ENCODE measurements around the gene ARHGDIB. TPM values are rescaled to one million over a fixed set of nuclear protein-coding genes. Genes with fewer than 3 reads are reported as not detected.

The ARHGDIB gene
- total and polyA plus RNA-seq, 2 experiments from 2014 or later, result 0.89 TPM; not detected in 1

DNA sequence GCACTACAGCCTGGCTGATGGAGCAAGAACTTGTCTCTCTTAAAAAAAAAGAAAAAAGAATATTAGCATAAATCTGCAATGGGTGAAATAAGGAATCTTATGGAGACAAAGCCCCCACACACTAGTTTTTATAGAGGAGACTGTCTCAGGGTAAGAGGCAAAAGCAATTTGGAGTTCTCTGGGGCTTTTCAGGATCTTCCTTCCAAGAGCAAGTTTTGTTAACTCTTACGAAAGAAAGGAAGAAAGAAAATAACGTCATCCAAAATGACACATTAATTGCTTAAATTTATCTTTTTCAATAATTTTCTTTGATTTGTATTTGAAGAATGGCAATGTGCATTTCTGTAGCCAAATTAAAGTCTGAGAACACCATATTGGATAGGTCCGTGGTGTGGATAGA lies 15.3 kb upstream of the ARHGDIB start (continued):
- TF ChIP-seq, protein P1, sequence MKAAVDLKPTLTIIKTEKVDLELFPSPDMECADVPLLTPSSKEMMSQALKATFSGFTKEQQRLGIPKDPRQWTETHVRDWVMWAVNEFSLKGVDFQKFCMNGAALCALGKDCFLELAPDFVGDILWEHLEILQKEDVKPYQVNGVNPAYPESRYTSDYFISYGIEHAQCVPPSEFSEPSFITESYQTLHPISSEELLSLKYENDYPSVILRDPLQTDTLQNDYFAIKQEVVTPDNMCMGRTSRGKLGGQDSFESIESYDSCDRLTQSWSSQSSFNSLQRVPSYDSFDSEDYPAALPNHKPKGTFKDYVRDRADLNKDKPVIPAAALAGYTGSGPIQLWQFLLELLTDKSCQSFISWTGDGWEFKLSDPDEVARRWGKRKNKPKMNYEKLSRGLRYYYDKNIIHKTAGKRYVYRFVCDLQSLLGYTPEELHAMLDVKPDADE (IDR thresholded peaks at IDR 0.05), result no peak
- TF ChIP-seq POLR2AphosphoS5 (IDR thresholded peaks at IDR 0.05; ENCODE audit: low read depth) (no peak), STAT1 (IDR thresholded peaks at IDR 0.05; ENCODE audit: unreplicated experiment) (no peak), EZH2phosphoT487 (IDR thresholded peaks at IDR 0.05; ENCODE audit: unreplicated experiment) (no peak)
- TF ChIP-seq, protein P2, sequence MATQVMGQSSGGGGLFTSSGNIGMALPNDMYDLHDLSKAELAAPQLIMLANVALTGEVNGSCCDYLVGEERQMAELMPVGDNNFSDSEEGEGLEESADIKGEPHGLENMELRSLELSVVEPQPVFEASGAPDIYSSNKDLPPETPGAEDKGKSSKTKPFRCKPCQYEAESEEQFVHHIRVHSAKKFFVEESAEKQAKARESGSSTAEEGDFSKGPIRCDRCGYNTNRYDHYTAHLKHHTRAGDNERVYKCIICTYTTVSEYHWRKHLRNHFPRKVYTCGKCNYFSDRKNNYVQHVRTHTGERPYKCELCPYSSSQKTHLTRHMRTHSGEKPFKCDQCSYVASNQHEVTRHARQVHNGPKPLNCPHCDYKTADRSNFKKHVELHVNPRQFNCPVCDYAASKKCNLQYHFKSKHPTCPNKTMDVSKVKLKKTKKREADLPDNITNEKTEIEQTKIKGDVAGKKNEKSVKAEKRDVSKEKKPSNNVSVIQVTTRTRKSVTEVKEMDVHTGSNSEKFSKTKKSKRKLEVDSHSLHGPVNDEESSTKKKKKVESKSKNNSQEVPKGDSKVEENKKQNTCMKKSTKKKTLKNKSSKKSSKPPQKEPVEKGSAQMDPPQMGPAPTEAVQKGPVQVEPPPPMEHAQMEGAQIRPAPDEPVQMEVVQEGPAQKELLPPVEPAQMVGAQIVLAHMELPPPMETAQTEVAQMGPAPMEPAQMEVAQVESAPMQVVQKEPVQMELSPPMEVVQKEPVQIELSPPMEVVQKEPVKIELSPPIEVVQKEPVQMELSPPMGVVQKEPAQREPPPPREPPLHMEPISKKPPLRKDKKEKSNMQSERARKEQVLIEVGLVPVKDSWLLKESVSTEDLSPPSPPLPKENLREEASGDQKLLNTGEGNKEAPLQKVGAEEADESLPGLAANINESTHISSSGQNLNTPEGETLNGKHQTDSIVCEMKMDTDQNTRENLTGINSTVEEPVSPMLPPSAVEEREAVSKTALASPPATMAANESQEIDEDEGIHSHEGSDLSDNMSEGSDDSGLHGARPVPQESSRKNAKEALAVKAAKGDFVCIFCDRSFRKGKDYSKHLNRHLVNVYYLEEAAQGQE (IDR thresholded peaks at IDR 0.05; ENCODE audit: unreplicated experiment), result no peak

DNA sequence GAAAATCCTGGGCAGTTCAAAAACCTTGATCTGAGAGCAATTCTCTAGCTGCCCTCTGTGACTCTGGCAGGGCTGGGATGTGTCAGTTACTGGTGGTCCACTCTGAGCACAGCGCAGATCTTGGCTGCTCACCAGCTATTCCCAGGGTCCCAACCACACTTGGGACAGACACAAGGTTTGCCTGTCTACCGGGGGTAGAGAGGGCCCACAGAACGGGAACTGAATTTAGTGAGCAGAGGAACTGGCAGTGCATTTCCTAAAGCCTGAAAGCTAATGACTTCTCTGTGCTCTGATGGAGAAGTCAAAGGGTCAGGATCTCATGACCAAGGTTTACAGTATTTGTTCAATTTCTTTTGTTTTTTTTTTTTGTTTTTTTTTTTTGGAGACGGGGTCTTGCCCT lies 14.1 kb upstream of the ARHGDIB start:
- ATAC-seq, result no peak
- Mint-ChIP-seq H3K9me3 (no peaks in the 10 kb centered on the region), H3K27ac (no peak overlapping the region), H3K36me3 (ENCODE audit: low read depth) (no peaks in the 10 kb centered on the region), H3K4me1 (no peaks in the 10 kb centered on the region; the same call in 2 of the 3 replicates), H3K4me3 (no peak overlapping the region), H3K27me3 (ENCODE audit: insufficient read depth, low read depth, poor library complexity) (no peaks in the 10 kb centered on the region)
- no peak for DNase-seq (ENCODE audit: low spot score)
- Histone ChIP-seq H2AFZ (no peak overlapping the region), H3K4me2 (no peak overlapping the region), H3K9me2 (ENCODE audit: insufficient read depth) (peaks cover 3% of the 10 kb centered on the region; the same call in 1 of the 2 replicates), H3K79me2 (replicated peaks; ENCODE audit: insufficient read depth) (no peaks in the 10 kb centered on the region), H3K27ac (ENCODE audit: low read depth) (no peak overlapping the region), H3K4me1 (ENCODE audit: insufficient read depth) (no peaks in the 10 kb centered on the region), H3K36me3 (ENCODE audit: insufficient read depth) (no peaks in the 10 kb centered on the region), H4K20me1 (replicated peaks; ENCODE audit: insufficient read depth) (no peaks in the 10 kb centered on the region), H3F3A (replicated peaks; ENCODE audit: low read depth) (no peaks in the 10 kb centered on the region), H3K4me3 (no peak overlapping the region), H3K27me3 (ENCODE audit: insufficient read depth) (no peaks in the 10 kb centered on the region)
- no peak for TF ChIP-seq POLR2AphosphoS5 (IDR thresholded peaks at IDR 0.05; ENCODE audit: low read depth)
- TF ChIP-seq, protein P3, sequence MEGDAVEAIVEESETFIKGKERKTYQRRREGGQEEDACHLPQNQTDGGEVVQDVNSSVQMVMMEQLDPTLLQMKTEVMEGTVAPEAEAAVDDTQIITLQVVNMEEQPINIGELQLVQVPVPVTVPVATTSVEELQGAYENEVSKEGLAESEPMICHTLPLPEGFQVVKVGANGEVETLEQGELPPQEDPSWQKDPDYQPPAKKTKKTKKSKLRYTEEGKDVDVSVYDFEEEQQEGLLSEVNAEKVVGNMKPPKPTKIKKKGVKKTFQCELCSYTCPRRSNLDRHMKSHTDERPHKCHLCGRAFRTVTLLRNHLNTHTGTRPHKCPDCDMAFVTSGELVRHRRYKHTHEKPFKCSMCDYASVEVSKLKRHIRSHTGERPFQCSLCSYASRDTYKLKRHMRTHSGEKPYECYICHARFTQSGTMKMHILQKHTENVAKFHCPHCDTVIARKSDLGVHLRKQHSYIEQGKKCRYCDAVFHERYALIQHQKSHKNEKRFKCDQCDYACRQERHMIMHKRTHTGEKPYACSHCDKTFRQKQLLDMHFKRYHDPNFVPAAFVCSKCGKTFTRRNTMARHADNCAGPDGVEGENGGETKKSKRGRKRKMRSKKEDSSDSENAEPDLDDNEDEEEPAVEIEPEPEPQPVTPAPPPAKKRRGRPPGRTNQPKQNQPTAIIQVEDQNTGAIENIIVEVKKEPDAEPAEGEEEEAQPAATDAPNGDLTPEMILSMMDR (conservative IDR thresholded peaks at IDR 0.05; ENCODE audit: low read depth in 2 of 2), result no peak
- no peak for TF ChIP-seq ZNF331 (CRISPR knock-in tag; IDR thresholded peaks at IDR 0.05; ENCODE audit: low read depth)
- TF ChIP-seq, protein P4, sequence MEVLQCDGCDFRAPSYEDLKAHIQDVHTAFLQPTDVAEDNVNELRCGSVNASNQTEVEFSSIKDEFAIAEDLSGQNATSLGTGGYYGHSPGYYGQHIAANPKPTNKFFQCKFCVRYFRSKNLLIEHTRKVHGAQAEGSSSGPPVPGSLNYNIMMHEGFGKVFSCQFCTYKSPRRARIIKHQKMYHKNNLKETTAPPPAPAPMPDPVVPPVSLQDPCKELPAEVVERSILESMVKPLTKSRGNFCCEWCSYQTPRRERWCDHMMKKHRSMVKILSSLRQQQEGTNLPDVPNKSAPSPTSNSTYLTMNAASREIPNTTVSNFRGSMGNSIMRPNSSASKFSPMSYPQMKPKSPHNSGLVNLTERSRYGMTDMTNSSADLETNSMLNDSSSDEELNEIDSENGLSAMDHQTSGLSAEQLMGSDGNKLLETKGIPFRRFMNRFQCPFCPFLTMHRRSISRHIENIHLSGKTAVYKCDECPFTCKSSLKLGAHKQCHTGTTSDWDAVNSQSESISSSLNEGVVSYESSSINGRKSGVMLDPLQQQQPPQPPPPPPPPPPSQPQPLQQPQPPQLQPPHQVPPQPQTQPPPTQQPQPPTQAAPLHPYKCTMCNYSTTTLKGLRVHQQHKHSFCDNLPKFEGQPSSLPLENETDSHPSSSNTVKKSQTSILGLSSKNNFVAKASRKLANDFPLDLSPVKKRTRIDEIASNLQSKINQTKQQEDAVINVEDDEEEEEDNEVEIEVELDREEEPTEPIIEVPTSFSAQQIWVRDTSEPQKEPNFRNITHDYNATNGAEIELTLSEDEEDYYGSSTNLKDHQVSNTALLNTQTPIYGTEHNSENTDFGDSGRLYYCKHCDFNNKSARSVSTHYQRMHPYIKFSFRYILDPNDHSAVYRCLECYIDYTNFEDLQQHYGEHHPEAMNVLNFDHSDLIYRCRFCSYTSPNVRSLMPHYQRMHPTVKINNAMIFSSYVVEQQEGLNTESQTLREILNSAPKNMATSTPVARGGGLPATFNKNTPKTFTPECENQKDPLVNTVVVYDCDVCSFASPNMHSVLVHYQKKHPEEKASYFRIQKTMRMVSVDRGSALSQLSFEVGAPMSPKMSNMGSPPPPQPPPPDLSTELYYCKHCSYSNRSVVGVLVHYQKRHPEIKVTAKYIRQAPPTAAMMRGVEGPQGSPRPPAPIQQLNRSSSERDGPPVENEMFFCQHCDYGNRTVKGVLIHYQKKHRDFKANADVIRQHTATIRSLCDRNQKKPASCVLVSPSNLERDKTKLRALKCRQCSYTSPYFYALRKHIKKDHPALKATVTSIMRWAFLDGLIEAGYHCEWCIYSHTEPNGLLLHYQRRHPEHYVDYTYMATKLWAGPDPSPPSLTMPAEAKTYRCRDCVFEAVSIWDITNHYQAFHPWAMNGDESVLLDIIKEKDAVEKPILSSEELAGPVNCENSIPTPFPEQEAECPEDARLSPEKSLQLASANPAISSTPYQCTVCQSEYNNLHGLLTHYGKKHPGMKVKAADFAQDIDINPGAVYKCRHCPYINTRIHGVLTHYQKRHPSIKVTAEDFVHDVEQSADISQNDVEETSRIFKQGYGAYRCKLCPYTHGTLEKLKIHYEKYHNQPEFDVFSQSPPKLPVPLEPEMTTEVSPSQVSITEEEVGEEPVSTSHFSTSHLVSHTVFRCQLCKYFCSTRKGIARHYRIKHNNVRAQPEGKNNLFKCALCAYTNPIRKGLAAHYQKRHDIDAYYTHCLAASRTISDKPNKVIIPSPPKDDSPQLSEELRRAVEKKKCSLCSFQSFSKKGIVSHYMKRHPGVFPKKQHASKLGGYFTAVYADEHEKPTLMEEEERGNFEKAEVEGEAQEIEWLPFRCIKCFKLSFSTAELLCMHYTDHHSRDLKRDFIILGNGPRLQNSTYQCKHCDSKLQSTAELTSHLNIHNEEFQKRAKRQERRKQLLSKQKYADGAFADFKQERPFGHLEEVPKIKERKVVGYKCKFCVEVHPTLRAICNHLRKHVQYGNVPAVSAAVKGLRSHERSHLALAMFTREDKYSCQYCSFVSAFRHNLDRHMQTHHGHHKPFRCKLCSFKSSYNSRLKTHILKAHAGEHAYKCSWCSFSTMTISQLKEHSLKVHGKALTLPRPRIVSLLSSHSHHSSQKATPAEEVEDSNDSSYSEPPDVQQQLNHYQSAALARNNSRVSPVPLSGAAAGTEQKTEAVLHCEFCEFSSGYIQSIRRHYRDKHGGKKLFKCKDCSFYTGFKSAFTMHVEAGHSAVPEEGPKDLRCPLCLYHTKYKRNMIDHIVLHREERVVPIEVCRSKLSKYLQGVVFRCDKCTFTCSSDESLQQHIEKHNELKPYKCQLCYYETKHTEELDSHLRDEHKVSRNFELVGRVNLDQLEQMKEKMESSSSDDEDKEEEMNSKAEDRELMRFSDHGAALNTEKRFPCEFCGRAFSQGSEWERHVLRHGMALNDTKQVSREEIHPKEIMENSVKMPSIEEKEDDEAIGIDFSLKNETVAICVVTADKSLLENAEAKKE (CRISPR knock-in tag; IDR thresholded peaks at IDR 0.05), result no peak
- no peak for TF ChIP-seq CREB1 (CRISPR knock-in tag; IDR thresholded peaks at IDR 0.05; ENCODE audit: low read depth)
- TF ChIP-seq ZNF114 (CRISPR knock-in tag; IDR thresholded peaks at IDR 0.05), result no peak
- no peak for TF ChIP-seq JUNB (IDR thresholded peaks at IDR 0.05; ENCODE audit: unreplicated experiment)
- TF ChIP-seq EZH2phosphoT487 (IDR thresholded peaks at IDR 0.05; ENCODE audit: unreplicated experiment), result no peak
